ENCODE results near the gene PRR15L. TPM values are rescaled to one million over a fixed set of nuclear protein-coding genes. Genes with fewer than 3 reads are reported as not detected.

Gene PRR15L
- total and polyA plus RNA-seq, 2 of the 8 experiments (the other 6 are each of a cell fraction or from before 2014, with no cell fraction given) = 0.26 to 1.1 TPM

- TF ChIP-seq CHD7 (IDR thresholded peaks at IDR 0.05; ENCODE audit: insufficient replicate concordance, low read length) (no peak), ASH2L (IDR thresholded peaks at IDR 0.05; ENCODE audit: low read length) (no peak), KDM1A (IDR thresholded peaks at IDR 0.05; ENCODE audit: borderline replicate concordance, low read length) (no peak), HDAC6 (IDR thresholded peaks at IDR 0.05; ENCODE audit: low read depth, low read length) (no peak), POU5F1 (IDR thresholded peaks at IDR 0.05; ENCODE audit: low read depth, low read length) (no peak), EP300 (IDR thresholded peaks at IDR 0.05; ENCODE audit: borderline replicate concordance in 1 of 2, low read depth in 2 of 2, low read length in 2 of 2) (no peak), RBBP5 (IDR thresholded peaks at IDR 0.05; ENCODE audit: borderline replicate concordance, low read depth, low read length) (no peak)
Observed at GRCh38 chr17:47949946-47950345, 7.7 kb downstream of the PRR15L start (continued).

All from H1 (cell line).